WERI-Rb-1 (cell line): ENCODE data around the gene MKLN1.

Experiments used
- DNase-seq: peaks from one replicate; pipeline ENCODE4 v3.0.0-alpha.2; 2020
- H3K27ac ChIP-seq: fragments of 250-450 bp; sonication (Bioruptor Pico); 2 replicates; pipeline ENCODE4 v1.5.1; 2020; ENCODE audit warnings: mild to moderate bottlenecking, moderate library complexity
- H3K27me3 ChIP-seq: fragments of 250-450 bp; sonication (Bioruptor Pico); 2 replicates; pipeline ENCODE4 v1.5.1; 2021; ENCODE audit warnings: mild to moderate bottlenecking, low read depth, moderate library complexity; ENCODE audit not compliant: insufficient read depth, severe bottlenecking
- H3K36me3 ChIP-seq: fragments of 250-450 bp; sonication (Bioruptor Pico); 2 replicates; pipeline ENCODE4 v1.5.1; 2020; ENCODE audit warnings: mild to moderate bottlenecking, moderate library complexity
- H3K4me3 ChIP-seq: 2 replicates; pipeline ENCODE4 v1.5.1; 2011; ENCODE audit warnings: low read depth, mild to moderate bottlenecking, control low read depth, low read length
- H3K9me3 ChIP-seq: fragments of 250-450 bp; sonication (Bioruptor Pico); 2 replicates; pipeline ENCODE4 v1.5.1; 2021; ENCODE audit warnings: mild to moderate bottlenecking, moderate library complexity; ENCODE audit not compliant: severe bottlenecking
- TF ChIP-seq, protein P1 (sequence below): IDR thresholded peaks from 2 replicates; pipeline ENCODE4 v1.5.1; 2011; ENCODE audit warnings: low read depth, mild to moderate bottlenecking, control low read depth, inconsistent platforms, low read length

The MKLN1 gene

DNA sequence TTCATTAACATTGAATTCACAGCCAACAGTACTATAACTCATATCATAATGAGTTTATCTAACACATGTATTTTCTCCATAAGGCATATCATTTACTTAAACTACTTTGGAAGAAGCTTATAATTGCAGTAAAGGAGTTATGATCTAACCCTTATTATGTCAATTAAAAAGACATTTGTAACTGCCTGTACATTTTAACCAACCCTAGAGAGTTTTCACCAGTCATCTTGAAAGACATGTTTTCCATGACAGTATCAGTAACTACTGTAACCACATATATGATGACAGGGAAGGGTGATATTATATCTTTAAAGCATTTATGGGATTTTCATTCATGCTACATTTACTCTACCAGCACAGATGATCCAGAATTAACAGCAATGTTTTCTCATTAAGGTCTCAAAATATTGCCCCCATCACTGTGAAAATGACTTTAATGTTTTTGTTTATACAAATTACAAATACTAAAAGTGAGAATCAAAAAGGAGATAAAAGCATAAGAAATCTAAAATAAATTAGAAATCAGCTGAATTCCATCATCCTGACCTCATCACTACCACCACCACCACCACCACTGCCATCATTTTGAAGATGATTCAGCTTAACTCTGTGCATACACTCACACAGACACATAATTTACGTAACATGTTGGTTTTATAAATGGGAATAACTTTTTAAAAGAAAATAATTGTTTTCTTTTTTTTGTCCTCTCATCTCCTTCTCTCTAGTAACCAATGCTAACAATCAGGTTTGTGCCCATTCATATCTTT is 53.6 kb downstream of the MKLN1 start:
- no peak overlapping the region for H3K27ac ChIP-seq
- TF ChIP-seq, protein P1, sequence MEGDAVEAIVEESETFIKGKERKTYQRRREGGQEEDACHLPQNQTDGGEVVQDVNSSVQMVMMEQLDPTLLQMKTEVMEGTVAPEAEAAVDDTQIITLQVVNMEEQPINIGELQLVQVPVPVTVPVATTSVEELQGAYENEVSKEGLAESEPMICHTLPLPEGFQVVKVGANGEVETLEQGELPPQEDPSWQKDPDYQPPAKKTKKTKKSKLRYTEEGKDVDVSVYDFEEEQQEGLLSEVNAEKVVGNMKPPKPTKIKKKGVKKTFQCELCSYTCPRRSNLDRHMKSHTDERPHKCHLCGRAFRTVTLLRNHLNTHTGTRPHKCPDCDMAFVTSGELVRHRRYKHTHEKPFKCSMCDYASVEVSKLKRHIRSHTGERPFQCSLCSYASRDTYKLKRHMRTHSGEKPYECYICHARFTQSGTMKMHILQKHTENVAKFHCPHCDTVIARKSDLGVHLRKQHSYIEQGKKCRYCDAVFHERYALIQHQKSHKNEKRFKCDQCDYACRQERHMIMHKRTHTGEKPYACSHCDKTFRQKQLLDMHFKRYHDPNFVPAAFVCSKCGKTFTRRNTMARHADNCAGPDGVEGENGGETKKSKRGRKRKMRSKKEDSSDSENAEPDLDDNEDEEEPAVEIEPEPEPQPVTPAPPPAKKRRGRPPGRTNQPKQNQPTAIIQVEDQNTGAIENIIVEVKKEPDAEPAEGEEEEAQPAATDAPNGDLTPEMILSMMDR: no peak
- DNase-seq: no peak

DNA sequence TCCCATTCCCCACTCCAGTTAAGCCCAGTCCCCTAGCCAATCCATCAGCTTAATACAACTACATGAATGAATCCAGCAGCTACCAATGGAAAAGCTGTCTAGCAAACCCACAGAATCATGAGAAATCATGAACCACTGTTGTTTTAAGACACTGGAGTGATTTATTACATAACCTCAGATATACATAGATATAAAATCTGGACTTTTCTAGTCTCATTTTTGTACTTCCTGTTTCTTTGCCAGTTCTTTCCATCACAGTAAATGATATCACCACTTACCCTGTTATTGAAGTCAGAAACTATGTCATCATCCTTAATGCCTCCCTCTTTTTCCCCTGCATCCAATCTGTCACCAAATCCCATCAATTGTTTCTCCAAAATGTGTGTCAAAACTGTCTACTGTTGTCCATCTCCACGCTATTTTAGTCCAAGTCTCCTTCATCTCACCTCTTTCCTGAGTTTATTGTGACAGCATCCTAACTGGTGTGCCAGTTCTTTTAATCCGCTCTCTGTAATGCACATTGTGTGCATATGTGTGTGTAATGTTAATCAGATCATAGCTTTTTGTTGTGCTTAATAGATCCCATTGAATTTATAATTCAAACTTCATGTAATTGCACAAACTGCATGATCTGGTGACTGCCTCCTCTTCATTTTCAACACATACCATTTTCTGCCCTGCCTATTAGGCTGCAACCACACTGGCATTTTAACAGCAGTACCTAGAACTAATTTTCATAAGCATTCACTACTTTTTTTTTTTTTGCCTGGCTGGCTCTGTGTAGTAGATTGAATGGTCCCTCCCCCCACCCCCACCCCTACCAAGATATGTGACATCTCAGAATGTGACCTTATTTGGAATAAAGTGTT is 56.0 kb downstream of the MKLN1 start:
- H3K27ac ChIP-seq: no peak overlapping the region
- no peaks in the 10 kb centered on the region for H3K9me3 ChIP-seq
- H3K27me3 ChIP-seq: no peaks in the 10 kb centered on the region
- no peaks in the 10 kb centered on the region; the same call in 1 of the 2 replicates for H3K36me3 ChIP-seq
- peak; percentile 22 for DNase-seq
- TF ChIP-seq, protein P1: no peak
- no peak overlapping the region for H3K4me3 ChIP-seq

More for the DNA sequence above, 53.6 kb downstream of the MKLN1 start:
- Histone ChIP-seq H3K27me3 (no peaks in the 10 kb centered on the region), H3K36me3 (no peaks in the 10 kb centered on the region; the same call in 1 of the 2 replicates), H3K4me3 (no peak overlapping the region), H3K9me3 (no peaks in the 10 kb centered on the region)

DNA sequence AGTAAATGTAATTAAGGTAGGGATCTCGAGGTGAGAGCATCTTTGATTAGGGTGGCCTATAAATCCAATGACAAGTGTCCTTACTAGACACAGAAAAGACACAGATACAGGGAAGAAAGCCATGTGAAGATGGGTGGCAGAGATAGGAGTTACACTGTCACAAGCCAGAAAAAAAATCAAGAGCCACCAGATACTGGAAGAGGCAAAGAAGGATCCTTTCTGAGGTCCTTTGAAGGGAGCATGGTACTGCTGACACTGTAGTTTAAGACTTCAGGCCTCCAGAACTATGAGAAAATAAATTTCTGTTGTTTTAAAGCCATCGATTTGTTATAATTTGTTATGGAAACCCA is 56.6 kb downstream of the MKLN1 start:
- TF ChIP-seq, protein P1: no peak
- no peaks in the 10 kb centered on the region; the same call in 1 of the 2 replicates for H3K36me3 ChIP-seq
- no peak overlapping the region for H3K4me3 ChIP-seq
- H3K9me3 ChIP-seq: no peaks in the 10 kb centered on the region
- no peak overlapping the region for H3K27ac ChIP-seq
- no peak for DNase-seq
- H3K27me3 ChIP-seq: no peaks in the 10 kb centered on the region

DNA sequence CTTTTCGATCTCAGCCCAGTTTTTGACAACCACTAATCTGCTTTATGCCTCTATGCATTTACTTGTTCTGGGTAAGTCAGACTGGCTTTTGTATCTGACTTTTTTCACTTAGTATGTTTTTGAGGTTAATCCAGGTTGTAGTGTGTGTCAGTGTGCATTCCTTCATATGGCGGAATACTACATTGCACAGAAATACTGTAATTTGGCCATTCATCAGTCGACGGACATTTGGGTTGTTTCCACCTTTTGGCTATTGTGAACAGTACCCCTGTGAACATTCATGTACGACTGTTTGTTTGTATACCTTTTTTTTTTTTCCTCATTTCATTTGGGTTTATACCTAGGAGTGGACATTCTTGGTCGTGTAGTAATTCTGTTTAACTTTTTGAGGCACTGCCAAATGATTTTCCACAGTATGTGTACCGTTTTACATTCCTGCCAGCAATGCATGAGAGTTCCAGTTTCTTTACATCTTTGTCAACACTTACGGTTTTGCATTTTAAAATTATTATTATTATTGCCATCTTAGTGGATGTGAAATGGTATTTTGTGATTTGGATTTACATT is 57.4 kb downstream of the MKLN1 start:
- TF ChIP-seq, protein P1: no peak
- H3K27ac ChIP-seq: no peak overlapping the region
- no peak for DNase-seq
- no peaks in the 10 kb centered on the region for H3K27me3 ChIP-seq
- no peaks in the 10 kb centered on the region for H3K9me3 ChIP-seq
- no peak overlapping the region for H3K4me3 ChIP-seq
- H3K36me3 ChIP-seq: no peaks in the 10 kb centered on the region; the same call in 1 of the 2 replicates

DNA sequence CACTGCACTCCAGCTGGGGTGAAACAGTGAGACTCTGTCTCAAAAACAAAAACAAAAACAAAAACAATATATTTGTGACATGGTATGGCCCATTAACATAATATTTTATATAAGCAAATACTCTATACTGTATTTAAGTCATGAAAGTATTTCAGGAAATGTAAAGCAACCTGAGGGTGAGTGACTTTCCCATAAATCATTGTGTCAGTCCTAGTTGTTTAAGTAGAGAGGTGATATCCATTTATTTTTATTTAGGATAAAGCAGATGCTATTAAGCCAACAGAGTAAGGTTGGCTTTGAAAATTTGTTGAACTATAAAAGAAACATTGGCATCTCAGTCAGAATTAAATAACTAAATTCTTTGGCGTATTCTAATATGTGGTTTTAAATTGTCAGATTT is 60.5 kb downstream of the MKLN1 start:
- Histone ChIP-seq H3K27me3 (no peaks in the 10 kb centered on the region), H3K27ac (no peak overlapping the region), H3K4me3 (no peak overlapping the region), H3K9me3 (no peaks in the 10 kb centered on the region), H3K36me3 (no peaks in the 10 kb centered on the region; the same call in 1 of the 2 replicates)
- DNase-seq: no peak
- TF ChIP-seq, protein P1: no peak
